ENCODE data around the gene PLCB2.

- no peak for TF ChIP-seq ZNF239 (CRISPR knock-in tag; IDR thresholded peaks at IDR 0.05)
- TF ChIP-seq XRCC5 (IDR thresholded peaks at IDR 0.05; ENCODE audit: low read depth, low read length): no peak
- TF ChIP-seq KLF1 (tag; IDR thresholded peaks at IDR 0.05): no peak
Measured at GRCh38 chr15:40278026-40278425, 29.7 kb downstream of the PLCB2 start.
